Spleen (tissue), 7 donors: ENCODE data around the gene STAC2.

ENCODE experiments used
- POLR2AphosphoS5 ChIP-seq, 3 donors: sonication (generic); formaldehyde crosslinking; IDR thresholded peaks; one replicate each; pipeline ENCODE4 v1.5.1; 2017; ENCODE audit warnings: antibody characterized with exemption in 3 of 3
- TF ChIP-seq, protein P1 (sequence below), 11 experiments: fragments of 200-600 bp in 7 of 11; fragments of 450-650 bp in 4 of 11; sonication (generic) in 4 of 11; IDR thresholded peaks in 8 of 11; conservative IDR thresholded peaks in 3 of 11; 1 replicate in 7 of 11; 2 replicates in 4 of 11; pipeline versions ENCODE4 v1.4.0 to v1.8.0; 2016 to 2021; ENCODE audit warnings: antibody characterized with exemption in 11 of 11, inconsistent platforms in 4 of 11, mild to moderate bottlenecking in 1 of 11
- donor health status: DM: no; HTN: no; CAD: no; lungs with moderate emphysema.
- donor health status: DM: no; HTN: no; CAD: no.
- donor health status: DM: no; HTN: no; CAD: no.

DNA sequence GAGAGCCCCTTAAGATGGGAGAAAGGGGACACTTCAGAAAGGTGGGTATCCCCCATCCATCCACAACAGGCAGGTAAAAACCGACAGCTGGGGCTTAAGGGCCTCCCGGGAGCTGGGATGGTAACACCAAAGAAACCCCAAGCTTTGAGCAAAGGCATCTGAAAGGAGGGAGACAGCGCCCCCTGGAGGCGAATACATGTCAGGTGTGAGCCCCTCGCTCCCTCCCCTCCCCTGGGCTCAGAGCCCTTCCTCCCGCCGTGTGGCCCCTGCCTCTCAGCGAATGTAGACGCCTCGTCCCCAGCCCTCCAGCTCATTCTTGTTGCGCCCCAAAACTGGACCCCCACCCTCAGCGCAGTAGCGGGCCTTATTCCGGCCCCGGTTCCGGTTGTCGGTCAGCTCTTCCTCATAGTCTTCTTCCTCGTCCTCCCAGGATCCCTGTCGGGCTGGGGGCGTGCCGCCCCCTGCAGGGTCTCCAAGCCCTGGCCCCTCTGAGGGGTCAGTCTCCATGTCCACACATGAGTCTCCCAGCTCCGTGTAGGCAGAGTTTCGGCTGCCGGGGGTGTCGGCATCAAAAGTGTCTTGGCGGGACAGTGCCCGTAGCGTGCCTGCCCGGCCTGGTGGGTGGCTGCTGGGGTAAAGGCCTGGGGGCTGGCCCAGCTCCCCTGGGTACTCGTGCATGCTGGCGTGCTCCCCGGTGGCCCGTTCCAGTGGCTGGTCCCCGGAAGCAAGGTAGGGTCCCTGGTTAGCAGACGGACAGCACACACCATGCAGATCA lies 50.6 kb downstream of the STAC2 start:
- peak in 2 of 3 donors; percentile 20 to 42 for TF ChIP-seq POLR2AphosphoS5 (IDR thresholded peaks at IDR 0.05)
- TF ChIP-seq, protein P1, sequence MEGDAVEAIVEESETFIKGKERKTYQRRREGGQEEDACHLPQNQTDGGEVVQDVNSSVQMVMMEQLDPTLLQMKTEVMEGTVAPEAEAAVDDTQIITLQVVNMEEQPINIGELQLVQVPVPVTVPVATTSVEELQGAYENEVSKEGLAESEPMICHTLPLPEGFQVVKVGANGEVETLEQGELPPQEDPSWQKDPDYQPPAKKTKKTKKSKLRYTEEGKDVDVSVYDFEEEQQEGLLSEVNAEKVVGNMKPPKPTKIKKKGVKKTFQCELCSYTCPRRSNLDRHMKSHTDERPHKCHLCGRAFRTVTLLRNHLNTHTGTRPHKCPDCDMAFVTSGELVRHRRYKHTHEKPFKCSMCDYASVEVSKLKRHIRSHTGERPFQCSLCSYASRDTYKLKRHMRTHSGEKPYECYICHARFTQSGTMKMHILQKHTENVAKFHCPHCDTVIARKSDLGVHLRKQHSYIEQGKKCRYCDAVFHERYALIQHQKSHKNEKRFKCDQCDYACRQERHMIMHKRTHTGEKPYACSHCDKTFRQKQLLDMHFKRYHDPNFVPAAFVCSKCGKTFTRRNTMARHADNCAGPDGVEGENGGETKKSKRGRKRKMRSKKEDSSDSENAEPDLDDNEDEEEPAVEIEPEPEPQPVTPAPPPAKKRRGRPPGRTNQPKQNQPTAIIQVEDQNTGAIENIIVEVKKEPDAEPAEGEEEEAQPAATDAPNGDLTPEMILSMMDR (IDR thresholded peaks at IDR 0.05 in 8 of 11, conservative IDR thresholded peaks at IDR 0.05 in 3 of 11): peak; percentile 53 to 93 (median 83)
